ENCODE measurements around the gene MME.

DNA sequence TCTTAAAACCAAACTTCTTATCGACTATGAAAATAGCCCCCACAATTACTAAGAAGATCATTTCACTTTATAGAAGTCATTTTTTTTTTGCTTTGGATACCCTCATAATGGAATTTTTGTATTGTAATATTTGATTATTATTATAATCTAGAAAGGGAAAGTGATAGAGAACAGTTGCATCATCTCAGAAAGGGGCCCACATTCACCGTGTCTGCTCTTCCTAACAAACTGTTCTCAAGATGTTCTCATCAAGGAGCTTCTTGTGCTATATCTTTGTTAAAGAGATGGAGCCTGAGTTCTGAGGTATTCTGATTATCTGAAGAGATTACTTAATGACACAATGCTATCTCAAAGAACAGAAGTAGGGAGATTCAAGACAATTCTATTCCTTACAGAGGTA lies 49.3 kb downstream of the MME start:
- TF ChIP-seq, protein P1, sequence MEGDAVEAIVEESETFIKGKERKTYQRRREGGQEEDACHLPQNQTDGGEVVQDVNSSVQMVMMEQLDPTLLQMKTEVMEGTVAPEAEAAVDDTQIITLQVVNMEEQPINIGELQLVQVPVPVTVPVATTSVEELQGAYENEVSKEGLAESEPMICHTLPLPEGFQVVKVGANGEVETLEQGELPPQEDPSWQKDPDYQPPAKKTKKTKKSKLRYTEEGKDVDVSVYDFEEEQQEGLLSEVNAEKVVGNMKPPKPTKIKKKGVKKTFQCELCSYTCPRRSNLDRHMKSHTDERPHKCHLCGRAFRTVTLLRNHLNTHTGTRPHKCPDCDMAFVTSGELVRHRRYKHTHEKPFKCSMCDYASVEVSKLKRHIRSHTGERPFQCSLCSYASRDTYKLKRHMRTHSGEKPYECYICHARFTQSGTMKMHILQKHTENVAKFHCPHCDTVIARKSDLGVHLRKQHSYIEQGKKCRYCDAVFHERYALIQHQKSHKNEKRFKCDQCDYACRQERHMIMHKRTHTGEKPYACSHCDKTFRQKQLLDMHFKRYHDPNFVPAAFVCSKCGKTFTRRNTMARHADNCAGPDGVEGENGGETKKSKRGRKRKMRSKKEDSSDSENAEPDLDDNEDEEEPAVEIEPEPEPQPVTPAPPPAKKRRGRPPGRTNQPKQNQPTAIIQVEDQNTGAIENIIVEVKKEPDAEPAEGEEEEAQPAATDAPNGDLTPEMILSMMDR (conservative IDR thresholded peaks at IDR 0.05; ENCODE audit: low read length) = no peak
- TF ChIP-seq EZH2phosphoT487 (IDR thresholded peaks at IDR 0.05; ENCODE audit: borderline replicate concordance) = no peak
